ENCODE measurements around the gene MTUS2. TPM values are rescaled to one million over a fixed set of nuclear protein-coding genes. Genes with fewer than 3 reads are reported as not detected.

The MTUS2 gene
- total RNA-seq, 1 experiment from 2014 or later, result not detected

DNA sequence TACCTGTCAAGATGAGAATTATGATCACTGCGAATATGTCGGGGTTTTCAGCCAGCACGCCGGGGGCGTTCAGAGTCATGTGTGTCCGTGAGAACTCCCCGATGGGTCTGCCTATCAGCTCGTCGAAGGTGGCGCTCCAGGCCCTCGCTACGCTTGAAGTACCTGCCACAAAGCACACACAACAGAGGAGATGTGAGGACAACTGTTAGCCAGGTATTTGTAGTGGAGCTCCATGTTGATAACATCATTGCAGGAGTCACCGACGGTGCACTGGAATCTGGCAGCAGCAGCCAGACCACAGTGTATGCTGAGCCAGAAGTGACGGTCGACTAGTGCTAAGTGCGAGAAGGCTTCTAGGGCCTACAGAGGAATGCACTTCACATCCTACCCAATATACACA, 712.7 kb downstream of the MTUS2 start:
- H3K4me1 ChIP-seq (ENCODE audit: insufficient read depth, low read length), result no peaks in the 10 kb centered on the region
- no peak overlapping the region for H2AFZ ChIP-seq (ENCODE audit: low read length)
- BruUV-seq (replicated peaks), result no TSS peak
- no peak overlapping the region for H3K4me2 ChIP-seq (ENCODE audit: low read length)
- TF ChIP-seq EZH2phosphoT487 (IDR thresholded peaks at IDR 0.05; ENCODE audit: borderline replicate concordance, low read length) (no peak), CTCF (conservative IDR thresholded peaks at IDR 0.05; ENCODE audit: low read depth, low read length) (no peak), EZH2 (IDR thresholded peaks at IDR 0.05; ENCODE audit: low read length, unreplicated experiment) (no peak)
- intact Hi-C loops (cut with micrococcal nuclease), result no loop called here
- H3K36me3 ChIP-seq (ENCODE audit: low read depth, low read length), result peaks cover 37% of the 10 kb centered on the region
- H3K9ac ChIP-seq (ENCODE audit: low read length), result no peak overlapping the region
- H3K9me3 ChIP-seq (ENCODE audit: low read length), result no peaks in the 10 kb centered on the region
- H3K4me3 ChIP-seq (ENCODE audit: low read length), result no peak overlapping the region
- no peaks in the 10 kb centered on the region for H3F3A ChIP-seq (ENCODE audit: low read length, unreplicated experiment)
- CTCF ChIA-PET, result no interaction called here
- ATAC-seq, result no peak
- no peak overlapping the region for H3K27ac ChIP-seq (ENCODE audit: low read length)
- DNase-seq, result no peak
- no peaks in the 10 kb centered on the region for H3K9me2 ChIP-seq (replicated peaks; ENCODE audit: low read length)
- H3K27me3 ChIP-seq (ENCODE audit: low read length), result no peaks in the 10 kb centered on the region
- 0 out of 2 replicates have a peak, but pooled peaks cover 10% of the 10 kb centered on the region for H3K79me2 ChIP-seq (ENCODE audit: low read length)
- POLR2A ChIA-PET (ENCODE audit: unreplicated experiment), result no interaction called here
- no peaks in the 10 kb centered on the region for H4K20me1 ChIP-seq (ENCODE audit: low read length)

DNA sequence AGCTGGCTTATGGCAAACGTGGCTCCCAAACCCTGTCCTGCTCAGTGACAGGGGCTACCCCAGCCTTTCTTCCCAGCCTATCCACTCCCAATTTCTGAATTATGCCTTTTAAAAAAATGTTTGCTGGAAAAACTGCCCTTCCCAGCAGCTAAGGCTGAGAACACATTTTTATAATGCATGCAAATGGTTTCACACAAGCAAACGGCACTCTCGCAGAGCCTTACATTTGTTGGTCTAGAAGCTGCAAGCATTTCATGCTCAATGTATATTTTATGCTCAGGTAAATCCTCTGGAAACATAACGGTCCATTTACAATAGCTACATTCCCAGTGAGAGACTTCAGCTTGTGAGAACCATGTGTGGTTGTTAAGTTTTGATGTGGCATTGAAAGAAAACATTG, 713.9 kb downstream of the MTUS2 start:
- no TSS peak for BruUV-seq (replicated peaks)
- H3K4me2 ChIP-seq (ENCODE audit: low read length), result no peak overlapping the region
- no peak overlapping the region for H3K4me3 ChIP-seq (ENCODE audit: low read length)
- no peak overlapping the region for H3K9ac ChIP-seq (ENCODE audit: low read length)
- TF ChIP-seq EZH2phosphoT487 (IDR thresholded peaks at IDR 0.05; ENCODE audit: borderline replicate concordance, low read length) (no peak), EZH2 (IDR thresholded peaks at IDR 0.05; ENCODE audit: low read length, unreplicated experiment) (no peak), CTCF (conservative IDR thresholded peaks at IDR 0.05; ENCODE audit: low read depth, low read length) (no peak)
- H2AFZ ChIP-seq (ENCODE audit: low read length), result no peak overlapping the region
- ChIA-PET CTCF (no interaction called here), POLR2A (ENCODE audit: unreplicated experiment) (no interaction called here)
- peaks cover 29% of the 10 kb centered on the region for H3K36me3 ChIP-seq (ENCODE audit: low read depth, low read length)
- no peaks in the 10 kb centered on the region for H3K9me3 ChIP-seq (ENCODE audit: low read length)
- ATAC-seq, result no peak
- no peaks in the 10 kb centered on the region for H3K4me1 ChIP-seq (ENCODE audit: insufficient read depth, low read length)
- no peaks in the 10 kb centered on the region for H3K27me3 ChIP-seq (ENCODE audit: low read length)
- H3K9me2 ChIP-seq (replicated peaks; ENCODE audit: low read length), result no peaks in the 10 kb centered on the region
- 0 out of 2 replicates have a peak, but pooled peaks cover 10% of the 10 kb centered on the region for H3K79me2 ChIP-seq (ENCODE audit: low read length)
- H3K27ac ChIP-seq (ENCODE audit: low read length), result no peak overlapping the region
- no peaks in the 10 kb centered on the region for H4K20me1 ChIP-seq (ENCODE audit: low read length)
- DNase-seq, result no peak
- H3F3A ChIP-seq (ENCODE audit: low read length, unreplicated experiment), result no peaks in the 10 kb centered on the region
- intact Hi-C loops (cut with micrococcal nuclease), result no loop called here

DNA sequence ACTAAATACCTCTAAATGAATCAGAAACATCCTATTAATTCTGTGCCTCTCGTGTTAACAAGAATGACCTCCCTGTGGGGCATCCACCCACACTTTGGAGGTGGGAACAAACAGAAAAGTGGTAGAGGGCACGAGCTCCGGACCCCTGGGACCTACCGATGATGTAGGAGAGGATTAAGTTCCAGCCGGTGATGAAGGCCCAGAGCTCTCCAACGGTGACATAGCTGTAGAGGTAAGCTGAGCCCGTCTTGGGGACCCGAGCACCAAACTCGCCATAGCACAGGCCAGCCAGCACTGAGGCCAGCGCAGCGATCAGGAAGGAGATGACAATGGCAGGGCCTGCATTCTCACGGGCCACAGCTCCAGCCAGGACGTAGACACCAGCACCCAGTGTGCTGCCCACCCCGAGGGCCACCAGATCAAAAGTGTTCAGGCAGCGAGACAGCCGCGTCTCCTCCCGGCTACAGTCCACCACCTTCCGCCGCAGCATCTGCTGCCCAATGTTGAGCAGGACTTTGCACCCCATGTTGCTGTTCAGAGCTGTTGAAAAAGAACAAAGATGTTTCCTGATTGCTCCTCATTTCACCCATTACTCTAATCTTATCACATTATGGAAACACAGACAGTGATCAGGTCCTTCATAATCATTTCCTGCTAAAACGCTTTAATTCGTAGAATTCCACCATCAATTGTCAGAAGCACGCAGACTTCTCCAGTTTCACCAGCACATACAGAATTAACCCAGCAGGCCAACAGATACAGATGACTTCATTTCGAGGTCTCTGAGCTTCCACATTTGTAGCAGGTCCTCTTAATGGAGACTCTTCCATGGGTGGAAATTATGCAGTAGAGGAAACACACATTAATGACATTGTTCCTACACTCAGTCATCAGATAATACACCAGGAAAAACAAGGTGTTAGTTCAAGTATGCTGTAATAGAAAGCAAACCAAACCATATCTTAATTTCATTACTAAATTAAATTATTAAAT, 715.8 kb downstream of the MTUS2 start:
- no peak overlapping the region for H3K9ac ChIP-seq (ENCODE audit: low read length)
- DNase-seq, result no peak
- no TSS peak for BruUV-seq (replicated peaks)
- no peaks in the 10 kb centered on the region for H4K20me1 ChIP-seq (ENCODE audit: low read length)
- no peak for ATAC-seq
- CTCF ChIA-PET, result no interaction called here
- peaks cover 26% of the 10 kb centered on the region; the same call in 1 of the 2 replicates for H3K36me3 ChIP-seq (ENCODE audit: low read depth, low read length)
- H3K79me2 ChIP-seq (ENCODE audit: low read length), result peaks cover 18% of the 10 kb centered on the region
- no peak overlapping the region for H3K4me2 ChIP-seq (ENCODE audit: low read length)
- TF ChIP-seq EZH2phosphoT487 (IDR thresholded peaks at IDR 0.05; ENCODE audit: borderline replicate concordance, low read length) (no peak), EZH2 (IDR thresholded peaks at IDR 0.05; ENCODE audit: low read length, unreplicated experiment) (no peak), CTCF (conservative IDR thresholded peaks at IDR 0.05; ENCODE audit: low read depth, low read length) (no peak)
- POLR2A ChIA-PET (ENCODE audit: unreplicated experiment), result interaction anchor here (0.6 kb wide), 1 partner anchor 187 kb away, joined by 5 read pairs; no protein-coding TSS in a partner anchor
- no peak overlapping the region for H2AFZ ChIP-seq (ENCODE audit: low read length)
- H3K4me1 ChIP-seq (ENCODE audit: insufficient read depth, low read length), result peaks cover 4% of the 10 kb centered on the region; the same call in 1 of the 2 replicates
- H3F3A ChIP-seq (ENCODE audit: low read length, unreplicated experiment), result no peaks in the 10 kb centered on the region
- no peaks in the 10 kb centered on the region for H3K9me3 ChIP-seq (ENCODE audit: low read length)
- H3K27me3 ChIP-seq (ENCODE audit: low read length), result no peaks in the 10 kb centered on the region
- H3K9me2 ChIP-seq (replicated peaks; ENCODE audit: low read length), result no peaks in the 10 kb centered on the region
- intact Hi-C loops (cut with micrococcal nuclease), result no loop called here
- H3K27ac ChIP-seq (ENCODE audit: low read length), result no peak overlapping the region
- no peak overlapping the region for H3K4me3 ChIP-seq (ENCODE audit: low read length)
